Measurements from ENCODE around the gene CARHSP1. TPM values are rescaled to one million over a fixed set of nuclear protein-coding genes. Genes with fewer than 3 reads are reported as not detected.

Gene CARHSP1
- total and polyA plus RNA-seq, 2 of the 8 experiments (the other 6 are each of a cell fraction or from before 2014, with no cell fraction given) = 292 to 300 TPM

DNA sequence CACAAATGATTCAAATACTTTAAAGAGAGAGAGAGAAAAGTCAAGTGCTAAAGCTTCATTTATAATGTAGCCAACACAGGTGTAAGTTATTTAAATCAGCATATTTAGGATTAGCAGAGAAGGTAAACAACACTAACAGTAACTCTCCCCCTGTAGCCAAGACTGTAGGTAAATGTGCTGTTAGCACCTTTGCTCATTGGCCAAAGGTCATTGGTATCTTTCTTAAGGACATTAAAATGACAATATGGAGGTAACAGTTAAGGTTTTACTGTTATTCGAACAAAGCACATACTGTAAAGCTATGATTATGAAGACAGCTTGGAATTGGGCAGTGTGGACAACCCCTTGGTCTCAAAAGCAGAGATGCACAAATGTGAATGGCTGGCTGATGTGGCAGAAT is 42.0 kb upstream of the CARHSP1 start:
- H4K20me1 ChIP-seq (replicated peaks in 1 of 2; ENCODE audit: control insufficient read depth in 1 of 2, insufficient read depth in 2 of 2, low read length in 2 of 2) = peaks cover 4% of the 10 kb centered on the region in 2 experiments
- H2AK5ac ChIP-seq (ENCODE audit: low read depth, low read length) = no peak overlapping the region
- H2BK5ac ChIP-seq (ENCODE audit: low read depth, low read length) = 0 out of 2 replicates have a peak overlapping the region, but pooled peaks have one; percentile 25
- no peak overlapping the region for H3K4me3 ChIP-seq (ENCODE audit: extremely low read depth in 1 of 4, insufficient read depth in 2 of 4, low read depth in 3 of 4, low read length in 4 of 4)
- H3K79me1 ChIP-seq (ENCODE audit: low read depth, low read length) = peaks cover 11% of the 10 kb centered on the region
- H2BK120ac ChIP-seq (replicated peaks; ENCODE audit: low read depth, low read length) = no peak overlapping the region
- H3K79me2 ChIP-seq (ENCODE audit: control insufficient read depth in 1 of 2, insufficient read depth in 2 of 2, low read length in 2 of 2) = peaks cover 0 to 11% of the 10 kb centered on the region in 2 experiments; a peak in 1 of 4 replicates
- H3K27me3 ChIP-seq (replicated peaks in 1 of 4; ENCODE audit: control insufficient read depth in 3 of 4, extremely low read depth in 1 of 4, insufficient read depth in 3 of 4, low read length in 3 of 4) = no peaks in the 10 kb centered on the region
- H3K23ac ChIP-seq (ENCODE audit: insufficient read length) = no peak overlapping the region
- H3K27ac ChIP-seq (ENCODE audit: low read depth, low read length) = no peak overlapping the region
- H3K4me1 ChIP-seq (replicated peaks in 1 of 4; ENCODE audit: control insufficient read depth in 3 of 4, insufficient read depth in 4 of 4, low read length in 3 of 4) = no peaks in the 10 kb centered on the region; a peak in 1 of 7 replicates
- TF ChIP-seq TBP (IDR thresholded peaks at IDR 0.05; ENCODE audit: low read depth, low read length) (no peak), RXRA (IDR thresholded peaks at IDR 0.05; ENCODE audit: insufficient read depth, low read depth, low read length) (no peak), TAF7 (optimal IDR thresholded peaks at IDR 0.05; ENCODE audit: borderline replicate concordance, low read depth, low read length) (no peak), SRF (IDR thresholded peaks at IDR 0.05; ENCODE audit: low read depth, low read length) (no peak), POLR2AphosphoS5 (IDR thresholded peaks at IDR 0.05; ENCODE audit: low read depth, low read length) (no peak), KDM1A (IDR thresholded peaks at IDR 0.05; ENCODE audit: borderline replicate concordance, low read length) (no peak)
- ChIA-PET POLR2A (ENCODE audit: partially characterized antibody) (interaction anchor here (1.7 kb wide), 1 partner anchor 10 kb away, joined by 3 read pairs; no protein-coding TSS in a partner anchor), CTCF (ENCODE audit: partially characterized antibody) (interaction anchor here (1.0 to 2.4 kb wide), 14 partner anchors 9 to 224 kb away, joined by 3 to 14 read pairs (median 5); partner anchors contain the start of gene LITAFD)
- no peak overlapping the region for H3K18ac ChIP-seq (ENCODE audit: extremely low read depth, low read length)
- no peak overlapping the region for H3K14ac ChIP-seq (ENCODE audit: insufficient read length)
- DNase-seq (ENCODE audit: low read depth in 1 of 2, low spot score in 2 of 2) (no peak), FAIRE-seq (no peak)
- no peak overlapping the region; a peak in 1 of 7 replicates for H3K9ac ChIP-seq (replicated peaks in 1 of 4; ENCODE audit: extremely low read depth in 1 of 4, low read depth in 3 of 4, low read length in 3 of 4)
- H4K8ac ChIP-seq (ENCODE audit: extremely low read depth, insufficient read depth, low read length) = no peak overlapping the region
- H3K23me2 ChIP-seq (ENCODE audit: low read depth, low read length) = no peaks in the 10 kb centered on the region
- H2BK20ac ChIP-seq (ENCODE audit: low read length) = no peak overlapping the region
- H3K36me3 ChIP-seq (ENCODE audit: control insufficient read depth in 2 of 4, insufficient read depth in 4 of 4, low read length in 3 of 4) = peaks cover 10 to 80% (median 46%) of the 10 kb centered on the region in 4 experiments
- no peak overlapping the region for H4K91ac ChIP-seq (replicated peaks; ENCODE audit: insufficient read length, low read length)
- H2BK15ac ChIP-seq (ENCODE audit: low read length) = no peak overlapping the region
- no peaks in the 10 kb centered on the region for H3K9me3 ChIP-seq (ENCODE audit: insufficient read depth in 2 of 2, low read depth in 1 of 2, low read length in 1 of 2)
- no peak overlapping the region for H2BK12ac ChIP-seq (ENCODE audit: low read depth, low read length)
- 93% methylated on average over 1 of the region's 1 CpG; no CpG with 5 or more reads in 1 of the 2 experiments for WGBS, 2 experiments (ENCODE audit: extremely low coverage in 1 of 2, insufficient coverage in 1 of 2, insufficient read length in 1 of 2, insufficient replicate concordance in 2 of 2, low coverage in 1 of 2, low lambda C conversion rate in 2 of 2, missing lambda C conversion rate in 1 of 2)
- no peak overlapping the region for H3K4me2 ChIP-seq (ENCODE audit: insufficient read depth in 1 of 2, low read depth in 2 of 2, low read length in 2 of 2)
- no peak overlapping the region for H4K5ac ChIP-seq (ENCODE audit: insufficient read length, low read depth, low read length)
- H2AFZ ChIP-seq (ENCODE audit: low read length) = no peak overlapping the region
- no peak overlapping the region for H3K56ac ChIP-seq (replicated peaks; ENCODE audit: insufficient read length, low read depth, low read length)
- no peak overlapping the region for H3K4ac ChIP-seq (replicated peaks; ENCODE audit: insufficient read length, low read depth, low read length)
